ENCODE results near the gene TBL2. TPM values are rescaled to one million over a fixed set of nuclear protein-coding genes. Genes with fewer than 3 reads are reported as not detected.

TBL2 gene
- total RNA-seq, result 10 to 100 TPM; 15.1 to 18.5 (median 17.6) TPM
- 20.3 TPM for total RNA-seq (2013)

DNA sequence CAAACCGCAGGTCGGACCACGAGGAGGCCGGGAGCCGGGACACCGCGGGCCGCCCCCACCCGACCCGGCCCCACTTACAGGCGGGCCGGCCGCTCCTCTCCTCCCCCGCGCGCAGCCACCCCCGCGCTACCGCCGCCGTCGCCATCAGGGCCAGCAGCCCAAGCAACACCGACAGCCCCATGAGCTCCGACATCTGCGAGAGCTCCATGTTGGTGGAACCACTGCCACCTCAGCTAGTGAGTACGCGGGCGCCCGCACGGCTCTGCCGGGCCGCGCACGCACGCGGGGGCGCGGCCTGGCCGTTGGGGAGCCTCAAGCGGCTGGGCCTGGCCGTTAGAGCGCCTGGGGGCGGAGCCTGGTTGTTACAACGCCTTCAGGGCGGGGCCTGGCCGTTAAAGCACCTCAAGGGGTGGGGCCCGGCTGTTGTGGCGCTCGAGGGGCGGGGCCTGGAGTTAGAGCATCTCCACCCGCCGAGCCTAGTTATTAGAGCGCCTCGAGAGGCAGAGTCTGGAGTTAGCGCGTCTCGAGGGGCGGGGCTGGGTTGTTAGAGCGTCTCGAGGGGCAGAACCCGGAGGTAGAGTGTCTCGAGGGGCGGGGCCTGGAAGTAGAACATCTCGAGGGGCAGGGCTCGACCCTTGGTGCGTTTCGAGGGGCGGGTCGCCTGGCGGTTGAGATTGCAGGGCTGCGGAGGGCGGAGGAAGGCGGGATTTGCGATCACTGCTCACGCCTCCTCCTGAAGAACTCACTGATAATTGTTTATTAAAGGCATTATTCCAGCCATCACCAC lies at the start of gene TBL2:
Gene TBL2 (minus strand): TSS at position 238 of the 787 bp plus-strand sequence. CDS start 30 bp downstream, at position 208.
- H3K4me3 Mint-ChIP-seq, result peak within 1 kb of the TSS; percentile 100

DNA sequence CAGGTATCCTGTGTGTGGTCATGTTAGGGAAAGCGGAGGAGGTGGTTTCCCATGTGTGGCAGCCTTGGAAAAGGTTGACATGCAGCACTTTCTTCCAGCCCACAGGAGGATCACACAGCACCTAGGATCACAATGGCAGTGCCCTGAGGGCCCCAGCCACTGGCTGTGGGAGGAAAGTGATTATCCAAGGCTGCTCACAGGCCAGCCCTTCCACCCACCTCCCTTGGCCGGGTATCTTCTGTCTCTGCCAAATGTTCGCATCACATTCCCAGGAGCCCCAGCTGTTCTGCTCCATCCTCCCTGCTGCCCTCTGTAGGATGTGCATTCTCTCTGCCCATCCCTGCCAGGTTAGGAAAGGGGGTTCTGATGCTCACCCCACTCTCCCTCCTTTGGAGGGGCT lies 48.4 kb upstream of the TBL2 start:
- H3K36me3 Mint-ChIP-seq, result no peaks in the 10 kb centered on the region
- Histone ChIP-seq H3K27me3 (ENCODE audit: control insufficient read depth, insufficient read depth, low read length) (peaks cover 30% of the 10 kb centered on the region), H3K9me3 (ENCODE audit: control insufficient read depth, insufficient read depth, low read length) (no peaks in the 10 kb centered on the region), H3K27ac (ENCODE audit: low read length) (no peak overlapping the region), H3K4me3 (ENCODE audit: low read length) (no peak overlapping the region), H3K4me1 (ENCODE audit: control insufficient read depth, insufficient read depth, low read length) (peaks cover 16% of the 10 kb centered on the region), H3K36me3 (ENCODE audit: control insufficient read depth, insufficient read depth, low read length) (no peaks in the 10 kb centered on the region)
- intact Hi-C loops (cut with micrococcal nuclease), result no loop called here
- 42% methylated on average over 3 of the region's 3 CpGs for WGBS (ENCODE audit: insufficient coverage)
- H3K9me3 Mint-ChIP-seq, result no peaks in the 10 kb centered on the region
- TF ChIP-seq CTCF (IDR thresholded peaks at IDR 0.05), result no peak
- DNase-seq (no peak), ATAC-seq (no peak)
- peaks cover 25 to 48% of the 10 kb centered on the region in 2 donors for H3K27me3 Mint-ChIP-seq (ENCODE audit: low read depth in 2 of 2)
- peaks cover 6 to 12% of the 10 kb centered on the region in 2 donors for H3K4me1 Mint-ChIP-seq
- no peak overlapping the region for H3K27ac Mint-ChIP-seq
- no peak overlapping the region for H3K4me3 Mint-ChIP-seq

More for the DNA sequence above, at the start of gene TBL2:
- TF ChIP-seq CTCF (IDR thresholded peaks at IDR 0.05), result no peak
- Histone ChIP-seq H3K4me1 (ENCODE audit: control insufficient read depth, insufficient read depth, low read length) (peaks cover 19% of the 10 kb centered on the region), H3K9me3 (ENCODE audit: control insufficient read depth, insufficient read depth, low read length) (no peaks in the 10 kb centered on the region), H3K4me3 (ENCODE audit: low read length) (peak within 1 kb of the TSS; percentile 92), H3K27ac (ENCODE audit: low read length) (peak within 1 kb of the TSS; percentile 74), H3K36me3 (ENCODE audit: control insufficient read depth, insufficient read depth, low read length) (peaks cover 12% of the 10 kb centered on the region), H3K27me3 (ENCODE audit: control insufficient read depth, insufficient read depth, low read length) (no peaks in the 10 kb centered on the region)
- WGBS (ENCODE audit: insufficient coverage), result under 1% methylated on average over 75 of the region's 75 CpGs
- ATAC-seq, result peak; percentile 87 to 96 (median 89)
- Mint-ChIP-seq H3K27me3 (ENCODE audit: low read depth in 2 of 2) (no peaks in the 10 kb centered on the region), H3K9me3 (no peaks in the 10 kb centered on the region), H3K27ac (peak within 1 kb of the TSS; percentile 96 to 100), H3K4me1 (peaks cover 11 to 31% of the 10 kb centered on the region in 2 donors), H3K36me3 (no peaks in the 10 kb centered on the region)
- peak; percentile 99 for DNase-seq
- intact Hi-C loops (cut with micrococcal nuclease), result loop anchor here (1.0 kb wide), 3 partner anchors 21 to 160 kb away; partner anchors contain the start of genes ABHD11, BAZ1B and BCL7B

DNA sequence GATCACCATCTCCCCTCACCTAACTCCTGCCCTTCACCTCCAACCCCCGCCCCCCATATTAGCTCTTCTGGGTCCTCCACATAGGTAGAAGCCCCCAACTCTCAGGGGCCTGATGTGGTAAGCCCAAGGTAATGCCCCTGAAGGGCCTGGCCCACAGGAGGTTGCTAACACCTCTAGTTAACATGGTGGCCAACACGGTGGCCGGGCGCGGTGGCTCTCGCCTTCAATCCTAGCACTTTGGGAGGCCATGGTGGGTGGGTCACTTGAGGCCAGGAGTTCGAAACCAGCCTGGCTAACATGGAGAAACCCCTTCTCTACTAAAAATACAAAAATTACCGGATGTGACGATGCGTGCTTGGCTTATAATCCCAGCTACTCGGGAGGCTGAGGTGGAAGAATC lies 46.9 kb upstream of the TBL2 start:
- H3K4me1 ChIP-seq (ENCODE audit: control insufficient read depth, insufficient read depth, low read length), result peaks cover 16% of the 10 kb centered on the region
- Mint-ChIP-seq H3K4me1 (peaks cover 6 to 12% of the 10 kb centered on the region in 2 donors), H3K27ac (no peak overlapping the region), H3K9me3 (no peaks in the 10 kb centered on the region), H3K27me3 (ENCODE audit: low read depth in 2 of 2) (peaks cover 22 to 50% of the 10 kb centered on the region in 2 donors), H3K36me3 (no peaks in the 10 kb centered on the region), H3K4me3 (no peak overlapping the region)
- TF ChIP-seq CTCF (IDR thresholded peaks at IDR 0.05), result no peak
- H3K4me3 ChIP-seq (ENCODE audit: low read length), result no peak overlapping the region
- H3K9me3 ChIP-seq (ENCODE audit: control insufficient read depth, insufficient read depth, low read length), result no peaks in the 10 kb centered on the region
- intact Hi-C loops (cut with micrococcal nuclease), result no loop called here
- no peak overlapping the region for H3K27ac ChIP-seq (ENCODE audit: low read length)
- no peak for DNase-seq
- WGBS (ENCODE audit: insufficient coverage), result 94% methylated on average over 11 of the region's 11 CpGs
- no peaks in the 10 kb centered on the region for H3K36me3 ChIP-seq (ENCODE audit: control insufficient read depth, insufficient read depth, low read length)
- no peak for ATAC-seq
- peaks cover 30% of the 10 kb centered on the region for H3K27me3 ChIP-seq (ENCODE audit: control insufficient read depth, insufficient read depth, low read length)

Data from natural killer cell (primary cell).